Measurements from ENCODE around the gene FMNL2. TPM values are rescaled to one million over a fixed set of nuclear protein-coding genes. Genes with fewer than 3 reads are reported as not detected.

Gene FMNL2
- total and polyA plus RNA-seq, 2 of the 4 experiments (the other 2 are of a cell fraction) = 10.9 to 11.4 TPM

- peak overlapping the region; percentile 40 for H2BK5ac ChIP-seq (ENCODE audit: low read depth, low read length, poor library complexity, severe bottlenecking)
- peaks cover 6% of the 10 kb centered on the region; the same call in 1 of the 2 replicates for H4K20me1 ChIP-seq (ENCODE audit: insufficient read depth, low read length)
- H2BK20ac ChIP-seq (ENCODE audit: low read depth, low read length) = no peak overlapping the region
- H4K5ac ChIP-seq (ENCODE audit: low read depth, low read length) = no peak overlapping the region
- H3K27ac ChIP-seq (ENCODE audit: insufficient read depth, low read length) = no peak overlapping the region
- no peak overlapping the region for H2AFZ ChIP-seq (replicated peaks; ENCODE audit: low read length, poor library complexity)
- no peak overlapping the region for H3K4me3 ChIP-seq (ENCODE audit: insufficient read depth, low read depth, low read length)
- no peak overlapping the region for H3K14ac ChIP-seq (replicated peaks; ENCODE audit: low read depth, low read length)
- DNase-seq (peak; percentile 94), ATAC-seq (ENCODE audit: low read depth) (peak; percentile 98)
- no peak overlapping the region for H4K8ac ChIP-seq (ENCODE audit: low read depth in 2 of 2, low read length in 2 of 2)
- H3K4me1 ChIP-seq (ENCODE audit: control insufficient read depth, insufficient read depth, low read length) = 0 out of 2 replicates have a peak, but pooled peaks cover 2% of the 10 kb centered on the region
- H3K9me3 ChIP-seq (ENCODE audit: control insufficient read depth, insufficient read depth, low read length) = no peaks in the 10 kb centered on the region
- no peak overlapping the region for H2AK5ac ChIP-seq (ENCODE audit: low read depth, low read length)
- no peak overlapping the region for H3K9ac ChIP-seq (ENCODE audit: low read depth, low read length)
- no peak overlapping the region for H2BK120ac ChIP-seq (ENCODE audit: low read depth, low read length)
- H2BK15ac ChIP-seq (ENCODE audit: low read depth, low read length) = no peak overlapping the region
- H3K9me1 ChIP-seq (ENCODE audit: insufficient read depth, low read length) = no peaks in the 10 kb centered on the region; the same call in 1 of the 2 replicates
- H3K18ac ChIP-seq (ENCODE audit: low read depth, low read length) = no peak overlapping the region
- peak overlapping the region; percentile 28 for H3K4me2 ChIP-seq (ENCODE audit: low read depth, low read length)
- H2AK9ac ChIP-seq (replicated peaks; ENCODE audit: low read depth, low read length, poor library complexity) = no peak overlapping the region
- no peak overlapping the region for H3K23ac ChIP-seq (ENCODE audit: low read depth, low read length)
- H3K56ac ChIP-seq (ENCODE audit: extremely low read depth, insufficient read depth, low read length) = no peak overlapping the region
- no peak overlapping the region for H3K4ac ChIP-seq (ENCODE audit: low read depth, low read length)
- no peaks in the 10 kb centered on the region for H3K36me3 ChIP-seq (ENCODE audit: control insufficient read depth, insufficient read depth, low read length)
- H3K79me1 ChIP-seq (ENCODE audit: low read depth in 1 of 2, low read length in 2 of 2) = peaks cover 24 to 28% of the 10 kb centered on the region in 2 experiments
- POLR2A ChIA-PET (ENCODE audit: unreplicated experiment) = interaction anchor here (0.6 kb wide), 1 partner anchor 25 kb away, joined by 4 read pairs; no protein-coding TSS in a partner anchor
- no peak for TF ChIP-seq POLR2A (IDR thresholded peaks at IDR 0.05; ENCODE audit: low read depth, low read length)
- TF ChIP-seq FOS (IDR thresholded peaks at IDR 0.05; ENCODE audit: low read depth, low read length) = peak; percentile 60
- no peak for TF ChIP-seq RCOR1 (IDR thresholded peaks at IDR 0.05; ENCODE audit: insufficient replicate concordance, low read length)
- TF ChIP-seq CHD1 (IDR thresholded peaks at IDR 0.05; ENCODE audit: low read depth, low read length) = no peak
- TF ChIP-seq SMC3 (IDR thresholded peaks at IDR 0.05; ENCODE audit: low read depth, low read length) = no peak
- TF ChIP-seq MAFK (IDR thresholded peaks at IDR 0.05; ENCODE audit: low read depth, low read length) = no peak
- TF ChIP-seq MAZ (IDR thresholded peaks at IDR 0.05; ENCODE audit: borderline replicate concordance, low read depth, low read length) = no peak
- no peak for TF ChIP-seq USF2 (IDR thresholded peaks at IDR 0.05; ENCODE audit: low read depth, low read length)
- no peak; the same call in 1 of the 2 replicates for TF ChIP-seq BHLHE40 (IDR thresholded peaks at IDR 0.05; ENCODE audit: low read depth, low read length)
- peak; percentile 77; the same call in 1 of the 2 replicates for TF ChIP-seq MXI1 (IDR thresholded peaks at IDR 0.05; ENCODE audit: borderline replicate concordance, low read depth, low read length)
- TF ChIP-seq, protein P1, sequence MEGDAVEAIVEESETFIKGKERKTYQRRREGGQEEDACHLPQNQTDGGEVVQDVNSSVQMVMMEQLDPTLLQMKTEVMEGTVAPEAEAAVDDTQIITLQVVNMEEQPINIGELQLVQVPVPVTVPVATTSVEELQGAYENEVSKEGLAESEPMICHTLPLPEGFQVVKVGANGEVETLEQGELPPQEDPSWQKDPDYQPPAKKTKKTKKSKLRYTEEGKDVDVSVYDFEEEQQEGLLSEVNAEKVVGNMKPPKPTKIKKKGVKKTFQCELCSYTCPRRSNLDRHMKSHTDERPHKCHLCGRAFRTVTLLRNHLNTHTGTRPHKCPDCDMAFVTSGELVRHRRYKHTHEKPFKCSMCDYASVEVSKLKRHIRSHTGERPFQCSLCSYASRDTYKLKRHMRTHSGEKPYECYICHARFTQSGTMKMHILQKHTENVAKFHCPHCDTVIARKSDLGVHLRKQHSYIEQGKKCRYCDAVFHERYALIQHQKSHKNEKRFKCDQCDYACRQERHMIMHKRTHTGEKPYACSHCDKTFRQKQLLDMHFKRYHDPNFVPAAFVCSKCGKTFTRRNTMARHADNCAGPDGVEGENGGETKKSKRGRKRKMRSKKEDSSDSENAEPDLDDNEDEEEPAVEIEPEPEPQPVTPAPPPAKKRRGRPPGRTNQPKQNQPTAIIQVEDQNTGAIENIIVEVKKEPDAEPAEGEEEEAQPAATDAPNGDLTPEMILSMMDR (conservative IDR thresholded peaks at IDR 0.05; ENCODE audit: low read depth, low read length) = no peak
- no peak overlapping the region for H4K91ac ChIP-seq (ENCODE audit: insufficient read depth, low read depth, low read length)
- H3K27me3 ChIP-seq (ENCODE audit: control insufficient read depth, insufficient read depth, low read length) = no peaks in the 10 kb centered on the region
- in situ Hi-C loops (cut with MboI; ENCODE audit: low sequenced_read_pairs) = no loop called here
- dilution Hi-C loops (cut with HindIII; ENCODE audit: low sequenced_read_pairs, unreplicated experiment) = no loop called here
- no TSS peak for BruUV-seq (replicated peaks)
- intact Hi-C loops (cut with micrococcal nuclease) = no loop called here
- CTCF ChIA-PET = no interaction called here
- 0% methylated on average over 2 of the region's 3 CpGs; no CpG with 5 or more reads in 1 of the 2 experiments for WGBS, 2 experiments (ENCODE audit: extremely low coverage in 2 of 2, insufficient read length in 1 of 2)
These were observed 110.8 kb downstream of the FMNL2 start for GRCh38 chr2:152445791-152446201.

Data from IMR-90 (cell line).